Temporal lobe (tissue), 2 donors: ENCODE data around the gene PHKG1. TPM values are rescaled to one million over a fixed set of nuclear protein-coding genes. Genes with fewer than 3 reads are reported as not detected.

ENCODE experiments used
- small RNA-seq: library from RNA; depleted of rRNA; stranded (forward); fragments of <200 nt; gene quantifications from one replicate; pipeline ENCODE3, GENCODE V24; 2014; ENCODE audit warnings: low replicate concordance
- total RNA-seq: library from RNA; depleted of rRNA; stranded (reverse); fragments of >200 nt; gene quantifications from one replicate; pipeline ENCODE4 v1.2.3, GENCODE V29; 2014

Gene PHKG1
- total RNA-seq, 1 donor from 2014 or later = 2.5 TPM

Small RNAs within 50 kb of the gene (small RNA-seq; reads per million reads assigned to genes)
- gene SNORA15 = not detected
- not detected for gene SNORA22B

Other genes with a start within 250 kb of the PHKG1 start
- under 0.01 TPM for gene SEPTIN14, start 230.2 kb downstream of the PHKG1 start, total RNA-seq
- gene ZNF713, start 205.5 kb downstream of the PHKG1 start, total RNA-seq = 31.5 TPM
- gene MRPS17, start 141.1 kb downstream of the PHKG1 start, total RNA-seq = 13.8 TPM
- 42.8 TPM for gene NIPSNAP2, start 128.4 kb downstream of the PHKG1 start, total RNA-seq
- 20.7 TPM for gene PSPH, start 41.5 kb downstream of the PHKG1 start, total RNA-seq
- gene CCT6A, start 41.2 kb downstream of the PHKG1 start, total RNA-seq = 140 TPM
- 35.7 TPM for gene SUMF2, start 28.7 kb downstream of the PHKG1 start, total RNA-seq
- 119 TPM for gene CHCHD2, start 13.5 kb upstream of the PHKG1 start, total RNA-seq
- not detected for gene NUPR2, start 23.5 kb upstream of the PHKG1 start, total RNA-seq